HepG2 (cell line): ENCODE results near the gene EMC9. TPM values are rescaled to one million over a fixed set of nuclear protein-coding genes. Genes with fewer than 3 reads are reported as not detected.

Experiments used
- ATF3 ChIP-seq: sonication (generic); formaldehyde crosslinking; IDR thresholded peaks from 2 replicates; pipeline ENCODE4 v1.4.0; 2020; ENCODE audit warnings: missing genetic modification reagents
- ATF6 ChIP-seq: sonication (generic); formaldehyde crosslinking; conservative IDR thresholded peaks from 2 replicates; pipeline ENCODE4 v1.4.0; 2020; ENCODE audit warnings: missing genetic modification reagents
- CBX2 ChIP-seq, 2 experiments: fragments of 200-600 bp in 1 of 2; sonication (generic); formaldehyde crosslinking in 1 of 2; IDR thresholded peaks; 2 replicates each; pipeline versions ENCODE4 v1.7.0 to v1.8.1; 2018 to 2022; ENCODE audit warnings: low read depth in 2 of 2, low read length in 1 of 2, mild to moderate bottlenecking in 1 of 2, missing genetic modification reagents in 1 of 2
- HNRNPL ChIP-seq: fragments of 200-400 bp; formaldehyde crosslinking; IDR thresholded peaks from 2 replicates; pipeline ENCODE4 v1.6.1; 2017; ENCODE audit warnings: mild to moderate bottlenecking, low read depth, low read length
- KDM5A ChIP-seq: fragments of 200-600 bp; sonication (generic); IDR thresholded peaks from 2 replicates; pipeline ENCODE4 v1.7.0; 2018; ENCODE audit warnings: antibody characterized with exemption, mild to moderate bottlenecking, low read length, borderline replicate concordance
- MTF1 ChIP-seq: sonication (generic); formaldehyde crosslinking; IDR thresholded peaks from 2 replicates; pipeline ENCODE4 v1.5.0; 2020; ENCODE audit warnings: missing genetic modification reagents
- NFYB ChIP-seq: sonication (generic); formaldehyde crosslinking; IDR thresholded peaks from 2 replicates; pipeline ENCODE4 v1.4.0; 2020; ENCODE audit warnings: missing genetic modification reagents
- POLR2A ChIP-seq, 2 experiments: IDR thresholded peaks; 2 replicates each; pipeline ENCODE4 v1.6.1; 2011; ENCODE audit warnings: low read depth in 2 of 2, low read length in 2 of 2, mild to moderate bottlenecking in 1 of 2, moderate library complexity in 1 of 2; ENCODE audit not compliant: insufficient read depth in 1 of 2
- PTBP1 ChIP-seq: fragments of 200-400 bp; formaldehyde crosslinking; IDR thresholded peaks from 2 replicates; pipeline ENCODE4 v1.6.1; 2018; ENCODE audit warnings: low read length, low read depth; ENCODE audit not compliant: poor library complexity, severe bottlenecking
- RBAK ChIP-seq: sonication (generic); formaldehyde crosslinking; IDR thresholded peaks from 2 replicates; pipeline ENCODE4 v1.5.1; 2020; ENCODE audit warnings: mild to moderate bottlenecking, missing genetic modification reagents
- SIN3A ChIP-seq: IDR thresholded peaks from 2 replicates; pipeline ENCODE4 v1.6.1; 2011; ENCODE audit warnings: low read depth, mild to moderate bottlenecking, control low read depth, low read length, borderline replicate concordance
- SOX13 ChIP-seq, 3 experiments: fragments of 450-650 bp in 1 of 3; sonication (generic) in 1 of 3; formaldehyde crosslinking in 1 of 3; IDR thresholded peaks in 2 of 3; conservative IDR thresholded peaks in 1 of 3; 2 replicates each; pipeline versions ENCODE4 v1.5.0 to v1.6.1; 2016 to 2020; ENCODE audit warnings: antibody characterized with exemption in 1 of 3, mild to moderate bottlenecking in 1 of 3, missing compliant biosample characterization in 1 of 3, missing genetic modification reagents in 1 of 3, moderate library complexity in 1 of 3
- ZBTB25 ChIP-seq: IDR thresholded peaks from 2 replicates; pipeline ENCODE4 v1.6.1; 2018; ENCODE audit warnings: missing genetic modification reagents
- ZBTB4 ChIP-seq: sonication (generic); formaldehyde crosslinking; IDR thresholded peaks from 2 replicates; pipeline ENCODE4 v1.4.0; 2020; ENCODE audit warnings: missing genetic modification reagents, mild to moderate bottlenecking, borderline replicate concordance
- ZNF224 ChIP-seq: sonication (generic); formaldehyde crosslinking; IDR thresholded peaks from 2 replicates; pipeline ENCODE4 v1.5.0; 2020; ENCODE audit warnings: mild to moderate bottlenecking, missing genetic modification reagents
- ZNF678 ChIP-seq: sonication (generic); formaldehyde crosslinking; IDR thresholded peaks from 2 replicates; pipeline ENCODE4 v1.4.0; 2020; ENCODE audit warnings: mild to moderate bottlenecking, missing genetic modification reagents
- ZNF784 ChIP-seq: sonication (generic); formaldehyde crosslinking; IDR thresholded peaks from 2 replicates; pipeline ENCODE4 v1.5.1; 2020; ENCODE audit warnings: missing genetic modification reagents, mild to moderate bottlenecking, borderline replicate concordance
- ZNF816 ChIP-seq: sonication (generic); formaldehyde crosslinking; IDR thresholded peaks from 2 replicates; pipeline ENCODE4 v1.8.0; 2022; ENCODE audit warnings: missing genetic modification reagents, mild to moderate bottlenecking, borderline replicate concordance
- ZSCAN25 ChIP-seq: sonication (generic); formaldehyde crosslinking; IDR thresholded peaks from 2 replicates; pipeline ENCODE4 v1.8.0; 2022; ENCODE audit warnings: mild to moderate bottlenecking, missing genetic modification reagents
- polyA plus RNA-seq, 8 experiments: library from polyadenylated mRNA; depleted of rRNA in 3 of 8; stranded (reverse) in 7 of 8; unstranded in 1 of 8; fragments of >200 nt; fragmentation: Illumina TruSeq in 4 of 8; extraction: Trizol in 4 of 8; gene quantifications; 2 replicates each; pipeline versions ENCODE4 v1.2.1 to v1.2.3, GENCODE V29; 2011 to 2016; ENCODE audit warnings: low read depth in 4 of 8, missing spikeins in 1 of 8, mixed read lengths in 1 of 8; ENCODE audit not compliant: insufficient read depth in 1 of 8
- total RNA-seq, 5 experiments: library from RNA; depleted of rRNA; stranded (reverse); fragments of >200 nt; fragmentation: Illumina TruSeq; extraction: Trizol; gene quantifications; 2 replicates each; pipeline ENCODE4 v1.2.3, GENCODE V29; 2016; ENCODE audit warnings: low read depth in 1 of 5

Gene EMC9
- total and polyA plus RNA-seq, 2 of the 13 experiments (the other 11 are each of a cell fraction or from before 2014, with no cell fraction given): 60.5 to 78.7 TPM

GRCh38 chr14:24093901-24094840, 47.2 kb downstream of the EMC9 start, which contains the start of gene PCK2 (continued):
- peak; percentile 95 for TF ChIP-seq ZBTB25
- no peak for TF ChIP-seq ZBTB4 (CRISPR knock-in tag)
- TF ChIP-seq CBX2 (IDR thresholded peaks at IDR 0.05; ENCODE audit: low read depth, low read length): no peak
- TF ChIP-seq CBX2 (CRISPR knock-in tag; IDR thresholded peaks at IDR 0.05; ENCODE audit: low read depth): peak; percentile 98
- TF ChIP-seq NFYB (CRISPR knock-in tag): peak; percentile 72
- TF ChIP-seq ZNF678 (CRISPR knock-in tag): peak; percentile 93; the same call in 1 of the 2 replicates
- TF ChIP-seq ZNF816 (CRISPR knock-in tag): no peak
- TF ChIP-seq HNRNPL: peak; percentile 96
- 0 out of 2 replicates have a peak, but pooled peaks have one; percentile 16 for TF ChIP-seq RBAK (CRISPR knock-in tag)
- TF ChIP-seq POLR2A (IDR thresholded peaks at IDR 0.05; ENCODE audit: insufficient read depth in 1 of 2, low read depth in 2 of 2, low read length in 2 of 2): peak in 1 of 2 experiments; percentile 98; a peak in 2 of 4 replicates
- TF ChIP-seq ZNF784 (CRISPR knock-in tag): peak; percentile 87; the same call in 1 of the 2 replicates
- peak; percentile 93; the same call in 1 of the 2 replicates for TF ChIP-seq ATF6
- peak; percentile 93 for TF ChIP-seq PTBP1
- peak; percentile 92 for TF ChIP-seq ZSCAN25 (CRISPR knock-in tag)
- TF ChIP-seq KDM5A: peak; percentile 42; the same call in 1 of the 2 replicates
- no peak for TF ChIP-seq ZNF224 (CRISPR knock-in tag)
- TF ChIP-seq MTF1: peak; percentile 90
- TF ChIP-seq SOX13 (IDR thresholded peaks at IDR 0.05): peak; percentile 85; the same call in 1 of the 2 replicates
- TF ChIP-seq SOX13 (CRISPR knock-in tag; conservative IDR thresholded peaks at IDR 0.05 in 1 of 2, IDR thresholded peaks at IDR 0.05 in 1 of 2): peak in 1 of 2 experiments; percentile 62; a peak in 2 of 4 replicates
- TF ChIP-seq SIN3A: peak; percentile 94; the same call in 1 of the 2 replicates
- peak; percentile 66 for TF ChIP-seq ATF3
